ENCODE measurements around the gene ZNF219.

Gene ZNF219

GRCh38 chr14:21084396-21084795, 14.1 kb downstream of the ZNF219 start:
- Histone ChIP-seq H3K27me3 (replicated peaks; ENCODE audit: control insufficient read depth, insufficient read depth, low read length) (no peaks in the 10 kb centered on the region), H3K9me3 (ENCODE audit: control insufficient read depth, low read length) (no peaks in the 10 kb centered on the region), H3K4me3 (ENCODE audit: low read length) (no peak overlapping the region), H3K4me1 (ENCODE audit: control insufficient read depth, insufficient read depth, low read length) (peaks cover 33% of the 10 kb centered on the region), H3K9ac (ENCODE audit: low read length) (no peak overlapping the region), H3K36me3 (ENCODE audit: control insufficient read depth, insufficient read depth, low read length, severe bottlenecking) (peaks cover 84% of the 10 kb centered on the region)
- DNase-seq (ENCODE audit: low read depth): no peak

- H3K9ac ChIP-seq (ENCODE audit: low read length): no peak overlapping the region
- DNase-seq (ENCODE audit: low read depth): no peak
- peaks cover 33% of the 10 kb centered on the region for H3K4me1 ChIP-seq (ENCODE audit: control insufficient read depth, insufficient read depth, low read length)
- peaks cover 84% of the 10 kb centered on the region for H3K36me3 ChIP-seq (ENCODE audit: control insufficient read depth, insufficient read depth, low read length, severe bottlenecking)
- no peaks in the 10 kb centered on the region for H3K9me3 ChIP-seq (ENCODE audit: control insufficient read depth, low read length)
- no peak overlapping the region for H3K4me3 ChIP-seq (ENCODE audit: low read length)
- H3K27me3 ChIP-seq (replicated peaks; ENCODE audit: control insufficient read depth, insufficient read depth, low read length): no peaks in the 10 kb centered on the region
These were observed 14.7 kb downstream of the ZNF219 start for GRCh38 chr14:21083565-21084325.

- no peak for DNase-seq (ENCODE audit: low read depth)
- no peak overlapping the region for H3K4me3 ChIP-seq (ENCODE audit: low read length)
- H3K9ac ChIP-seq (ENCODE audit: low read length): no peak overlapping the region
- peaks cover 27% of the 10 kb centered on the region for H3K4me1 ChIP-seq (ENCODE audit: control insufficient read depth, insufficient read depth, low read length)
- no peaks in the 10 kb centered on the region for H3K9me3 ChIP-seq (ENCODE audit: control insufficient read depth, low read length)
- no peaks in the 10 kb centered on the region for H3K27me3 ChIP-seq (replicated peaks; ENCODE audit: control insufficient read depth, insufficient read depth, low read length)
- peaks cover 90% of the 10 kb centered on the region for H3K36me3 ChIP-seq (ENCODE audit: control insufficient read depth, insufficient read depth, low read length, severe bottlenecking)
These were observed 16.8 kb downstream of the ZNF219 start for GRCh38 chr14:21081521-21082142.

DNA sequence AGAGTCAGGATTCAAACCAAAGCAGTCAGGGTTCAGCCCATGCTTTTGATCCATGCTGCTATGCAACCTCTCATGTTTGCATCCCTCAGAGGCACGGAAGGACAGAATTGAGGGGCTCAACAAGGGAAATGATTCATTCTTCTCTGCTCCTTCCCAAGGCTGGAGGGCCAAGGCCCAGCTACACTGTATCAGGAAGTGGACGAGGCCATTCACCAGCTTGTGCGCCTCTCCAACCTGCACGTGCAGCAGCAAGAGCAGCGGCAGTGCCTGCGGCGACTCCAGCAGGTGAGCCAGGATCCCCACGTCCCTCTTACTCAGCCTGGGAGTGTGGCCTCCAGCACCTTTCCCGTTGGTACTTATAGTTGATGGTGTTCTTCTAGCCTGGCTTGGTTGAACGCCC, 19.7 kb downstream of the ZNF219 start:
- no peak for DNase-seq (ENCODE audit: low read depth)
- Histone ChIP-seq H3K36me3 (ENCODE audit: control insufficient read depth, insufficient read depth, low read length, severe bottlenecking) (peaks cover 92% of the 10 kb centered on the region), H3K4me1 (ENCODE audit: control insufficient read depth, insufficient read depth, low read length) (peaks cover 3% of the 10 kb centered on the region), H3K27me3 (replicated peaks; ENCODE audit: control insufficient read depth, insufficient read depth, low read length) (no peaks in the 10 kb centered on the region), H3K9ac (ENCODE audit: low read length) (no peak overlapping the region), H3K9me3 (ENCODE audit: control insufficient read depth, low read length) (no peaks in the 10 kb centered on the region), H3K4me3 (ENCODE audit: low read length) (no peak overlapping the region)

GRCh38 chr14:21078287-21078686, 20.2 kb downstream of the ZNF219 start:
- Histone ChIP-seq H3K4me1 (ENCODE audit: control insufficient read depth, insufficient read depth, low read length) (peaks cover 1% of the 10 kb centered on the region), H3K36me3 (ENCODE audit: control insufficient read depth, insufficient read depth, low read length, severe bottlenecking) (peaks cover 96% of the 10 kb centered on the region), H3K9me3 (ENCODE audit: control insufficient read depth, low read length) (no peaks in the 10 kb centered on the region), H3K4me3 (ENCODE audit: low read length) (no peak overlapping the region), H3K9ac (ENCODE audit: low read length) (no peak overlapping the region), H3K27me3 (replicated peaks; ENCODE audit: control insufficient read depth, insufficient read depth, low read length) (no peaks in the 10 kb centered on the region)
- no peak for DNase-seq (ENCODE audit: low read depth)

DNA sequence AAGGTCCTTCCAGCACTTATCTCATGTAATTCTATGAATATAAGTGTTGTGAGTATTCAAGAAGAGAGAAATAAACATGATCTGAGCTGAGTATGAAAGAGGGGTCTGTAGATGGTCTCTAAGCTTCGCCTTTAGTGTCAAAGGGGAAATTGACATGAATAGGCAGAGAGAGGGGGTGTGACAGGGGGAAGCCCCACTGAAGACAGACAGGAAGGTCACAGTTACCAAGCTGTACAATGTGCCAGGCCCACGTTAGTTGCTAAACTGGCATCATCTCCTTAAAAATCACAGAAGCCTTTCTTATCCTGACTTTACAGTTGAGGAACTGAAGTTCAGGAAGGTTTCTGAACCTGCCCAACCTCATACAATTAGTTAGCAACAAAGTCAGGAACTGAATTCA, 20.8 kb downstream of the ZNF219 start:
- no peaks in the 10 kb centered on the region for H3K27me3 ChIP-seq (replicated peaks; ENCODE audit: control insufficient read depth, insufficient read depth, low read length)
- H3K4me3 ChIP-seq (ENCODE audit: low read length): no peak overlapping the region
- no peaks in the 10 kb centered on the region for H3K9me3 ChIP-seq (ENCODE audit: control insufficient read depth, low read length)
- peaks cover 8% of the 10 kb centered on the region for H3K4me1 ChIP-seq (ENCODE audit: control insufficient read depth, insufficient read depth, low read length)
- no peak overlapping the region for H3K9ac ChIP-seq (ENCODE audit: low read length)
- peaks cover 98% of the 10 kb centered on the region for H3K36me3 ChIP-seq (ENCODE audit: control insufficient read depth, insufficient read depth, low read length, severe bottlenecking)
- no peak for DNase-seq (ENCODE audit: low read depth)

DNA sequence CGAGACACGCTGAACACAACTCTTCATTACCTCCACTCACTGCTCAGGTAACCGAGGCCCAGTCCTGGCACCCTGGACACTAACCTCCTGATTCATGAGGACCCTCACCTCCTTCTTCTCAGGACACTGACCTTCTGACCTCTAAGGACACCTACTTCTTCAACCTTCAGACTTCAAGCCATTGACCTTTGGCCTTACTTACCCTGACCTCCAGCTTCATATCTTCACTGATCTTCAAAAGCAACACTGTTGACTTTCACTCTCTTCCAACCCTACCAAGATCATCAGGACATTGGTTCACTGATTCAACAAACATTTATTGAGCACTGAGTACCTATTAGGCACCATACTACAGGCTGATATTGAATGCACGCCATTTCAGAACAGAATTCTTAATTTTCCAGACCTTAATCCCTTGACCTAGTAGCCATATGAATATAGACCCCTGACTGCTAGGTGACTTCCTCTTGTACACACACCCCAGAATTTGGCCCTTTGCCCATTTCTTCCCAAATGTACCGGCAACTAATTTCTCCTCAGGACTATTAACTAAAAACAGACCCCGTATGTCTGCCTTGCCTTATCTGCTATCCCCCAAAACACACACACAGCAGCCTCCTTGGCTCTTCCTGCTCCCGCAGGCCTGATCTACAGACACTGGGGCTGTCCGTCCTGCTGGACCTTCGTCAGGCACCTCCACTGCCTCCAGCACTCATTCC, 22.6 kb downstream of the ZNF219 start:
- no peak for DNase-seq (ENCODE audit: low read depth)
- peaks cover 81% of the 10 kb centered on the region for H3K36me3 ChIP-seq (ENCODE audit: control insufficient read depth, insufficient read depth, low read length, severe bottlenecking)
- H3K4me1 ChIP-seq (ENCODE audit: control insufficient read depth, insufficient read depth, low read length): peaks cover 18% of the 10 kb centered on the region
- no peaks in the 10 kb centered on the region for H3K9me3 ChIP-seq (ENCODE audit: control insufficient read depth, low read length)
- no peak overlapping the region for H3K4me3 ChIP-seq (ENCODE audit: low read length)
- H3K27me3 ChIP-seq (replicated peaks; ENCODE audit: control insufficient read depth, insufficient read depth, low read length): no peaks in the 10 kb centered on the region
- H3K9ac ChIP-seq (ENCODE audit: low read length): no peak overlapping the region

GRCh38 chr14:21074398-21075272, 23.8 kb downstream of the ZNF219 start:
- no peak for DNase-seq (ENCODE audit: low read depth)
- peaks cover 20% of the 10 kb centered on the region for H3K4me1 ChIP-seq (ENCODE audit: control insufficient read depth, insufficient read depth, low read length)
- H3K4me3 ChIP-seq (ENCODE audit: low read length): no peak overlapping the region
- H3K9ac ChIP-seq (ENCODE audit: low read length): no peak overlapping the region
- no peaks in the 10 kb centered on the region for H3K27me3 ChIP-seq (replicated peaks; ENCODE audit: control insufficient read depth, insufficient read depth, low read length)
- H3K9me3 ChIP-seq (ENCODE audit: control insufficient read depth, low read length): no peaks in the 10 kb centered on the region
- H3K36me3 ChIP-seq (ENCODE audit: control insufficient read depth, insufficient read depth, low read length, severe bottlenecking): peaks cover 70% of the 10 kb centered on the region

GRCh38 chr14:21073921-21074320, 24.5 kb downstream of the ZNF219 start:
- peaks cover 63% of the 10 kb centered on the region for H3K36me3 ChIP-seq (ENCODE audit: control insufficient read depth, insufficient read depth, low read length, severe bottlenecking)
- no peak overlapping the region for H3K9ac ChIP-seq (ENCODE audit: low read length)
- no peaks in the 10 kb centered on the region for H3K27me3 ChIP-seq (replicated peaks; ENCODE audit: control insufficient read depth, insufficient read depth, low read length)
- H3K4me1 ChIP-seq (ENCODE audit: control insufficient read depth, insufficient read depth, low read length): peaks cover 27% of the 10 kb centered on the region
- no peak for DNase-seq (ENCODE audit: low read depth)
- H3K4me3 ChIP-seq (ENCODE audit: low read length): no peak overlapping the region
- no peaks in the 10 kb centered on the region for H3K9me3 ChIP-seq (ENCODE audit: control insufficient read depth, low read length)

GRCh38 chr14:21072781-21073339, 25.6 kb downstream of the ZNF219 start:
- peaks cover 32% of the 10 kb centered on the region for H3K4me1 ChIP-seq (ENCODE audit: control insufficient read depth, insufficient read depth, low read length)

More at GRCh38 chr14:21072781-21073339, 25.6 kb downstream of the ZNF219 start:
- H3K9me3 ChIP-seq (ENCODE audit: control insufficient read depth, low read length): no peaks in the 10 kb centered on the region
- H3K27me3 ChIP-seq (replicated peaks; ENCODE audit: control insufficient read depth, insufficient read depth, low read length): no peaks in the 10 kb centered on the region
- peak overlapping the region; percentile 41 for H3K9ac ChIP-seq (ENCODE audit: low read length)
- H3K36me3 ChIP-seq (ENCODE audit: control insufficient read depth, insufficient read depth, low read length, severe bottlenecking): peaks cover 52% of the 10 kb centered on the region
- no peak for DNase-seq (ENCODE audit: low read depth)
- peak overlapping the region; percentile 21 for H3K4me3 ChIP-seq (ENCODE audit: low read length)
